ENCODE data around the gene COLGALT1.
A peak's percentile ranks its signal among the peaks of the same experiment; 100 is the strongest.
"Not testable (repeated sequence)": the region's sequence is repeated elsewhere in the genome, so short reads cannot be mapped to it uniquely, and the experiment has no call there.

The COLGALT1 gene

GRCh38 chr19:17534767-17535166 is 20.7 kb upstream of the COLGALT1 start:
- DNase-seq: no peak

- no peak for DNase-seq
Measured at GRCh38 chr19:17536955-17537354, 18.5 kb upstream of the COLGALT1 start.

GRCh38 chr19:17538684-17539237 is 16.7 kb upstream of the COLGALT1 start:
- DNase-seq: peak; percentile 49

- peak; percentile 99 for DNase-seq
Measured at GRCh38 chr19:17539238-17540117, 16.0 kb upstream of the COLGALT1 start.

GRCh38 chr19:17540174-17540573 is 15.3 kb upstream of the COLGALT1 start:
- DNase-seq: no peak

GRCh38 chr19:17541184-17541759 is 14.2 kb upstream of the COLGALT1 start:
- DNase-seq: no peak

- no peak for DNase-seq
Measured at GRCh38 chr19:17542042-17542441, 13.4 kb upstream of the COLGALT1 start.

GRCh38 chr19:17542793-17543582 is 12.5 kb upstream of the COLGALT1 start:
- no peak for DNase-seq

- DNase-seq: no peak
Measured at GRCh38 chr19:17543986-17544385, 11.5 kb upstream of the COLGALT1 start.

GRCh38 chr19:17544418-17544817 is 11.0 kb upstream of the COLGALT1 start:
- DNase-seq: no peak

GRCh38 chr19:17548145-17548544 is 7.3 kb upstream of the COLGALT1 start:
- no peak for DNase-seq

GRCh38 chr19:17549085-17549740 is 6.2 kb upstream of the COLGALT1 start:
- no peak for DNase-seq

- no peak for DNase-seq
Measured at GRCh38 chr19:17550076-17550667, 5.3 kb upstream of the COLGALT1 start.

- not testable (repeated sequence) for DNase-seq
Measured at GRCh38 chr19:17552735-17553134, 2.7 kb upstream of the COLGALT1 start.

GRCh38 chr19:17553256-17553655 is 2.2 kb upstream of the COLGALT1 start:
- no peak for DNase-seq

GRCh38 chr19:17554968-17555479 is 425 bp upstream of the COLGALT1 start:
- DNase-seq: no peak

- peak; percentile 69 for DNase-seq
Measured at GRCh38 chr19:17555929-17556813, 722 bp downstream of the COLGALT1 start.

GRCh38 chr19:17556995-17557394 is 1.5 kb downstream of the COLGALT1 start:
- DNase-seq: no peak

GRCh38 chr19:17557466-17557865 is 2.0 kb downstream of the COLGALT1 start:
- DNase-seq: no peak

GRCh38 chr19:17560205-17560595 is 4.8 kb downstream of the COLGALT1 start:
- no peak for DNase-seq

GRCh38 chr19:17562097-17562496 is 6.6 kb downstream of the COLGALT1 start:
- no peak for DNase-seq

Data from NCI-H146 (cell line).